T-cell (primary cell): ENCODE data around the gene SLC6A13. TPM values are rescaled to one million over a fixed set of nuclear protein-coding genes. Genes with fewer than 3 reads are reported as not detected.

Experiments
- ATAC-seq, 4 experiments: fragments of 200-7000 bp in 3 of 4; fragments of 150-1000 bp in 1 of 4; cut with Tn5 transposase; replicated peaks in 1 of 4; 1 replicate in 3 of 4; 2 replicates in 1 of 4; pipeline ENCODE4 v1.10.0; 2021; ENCODE audit warnings: moderate library complexity in 3 of 4, mild to moderate bottlenecking in 2 of 4, moderate number of reproducible peaks in 1 of 4
- CTCF ChIA-PET, 2 donors: fragments of 300-600 bp; sonication (Branson Sonifier 250); formaldehyde crosslinking; loops; one replicate each; lab custom pipeline; 2022; ENCODE audit warnings: antibody characterized with exemption in 2 of 2; lab: Charles Lee
- POLR2A ChIA-PET, 2 donors: fragments of 300-600 bp; sonication (Branson Sonifier 250); formaldehyde crosslinking; loops; one replicate each; lab custom pipeline; 2022; ENCODE audit warnings: antibody characterized with exemption in 2 of 2; lab: Charles Lee
- DNase-seq, 35 experiments: peaks; one replicate each; pipeline versions ENCODE4 v3.0.0 to v3.0.0-alpha.2; 2013 to 2023
- H3K27ac ChIP-seq: one replicate; pipeline ENCODE4 v1.5.1; 2013; ENCODE audit warnings: low read length
- H3K27me3 ChIP-seq, 2 experiments: replicated peaks in 1 of 2; 1 replicate in 1 of 2; 2 replicates in 1 of 2; pipeline versions ENCODE4 v1.6.1 to v1.7.0; 2013; ENCODE audit warnings: low read length in 1 of 2, mixed read lengths in 1 of 2; ENCODE audit not compliant: control insufficient read depth in 2 of 2, insufficient read depth in 2 of 2; ENCODE audit errors: extremely low read depth in 1 of 2
- H3K36me3 ChIP-seq, 2 donors: 1 replicate in 1 of 2; 2 replicates in 1 of 2; pipeline versions ENCODE4 v1.6.1 to v1.7.0; 2013; ENCODE audit warnings: low read length in 1 of 2; ENCODE audit not compliant: control insufficient read depth in 2 of 2, insufficient read depth in 1 of 2; ENCODE audit errors: extremely low read depth in 1 of 2
- H3K4me1 ChIP-seq, 2 experiments: 1 replicate in 1 of 2; 2 replicates in 1 of 2; pipeline versions ENCODE4 v1.6.1 to v1.7.0; 2013; ENCODE audit warnings: low read length in 2 of 2, mixed read lengths in 1 of 2; ENCODE audit not compliant: insufficient read depth in 2 of 2, control insufficient read depth in 1 of 2; ENCODE audit errors: extremely low read depth in 1 of 2
- H3K4me3 ChIP-seq, 2 donors: 1 replicate in 1 of 2; 2 replicates in 1 of 2; pipeline versions ENCODE4 v1.5.1 to v1.7.0; 2013; ENCODE audit warnings: mild to moderate bottlenecking in 2 of 2, low read length in 1 of 2, moderate library complexity in 1 of 2; ENCODE audit not compliant: control insufficient read depth in 1 of 2; ENCODE audit errors: extremely low read depth in 1 of 2
- H3K9me3 ChIP-seq: 2 replicates; pipeline ENCODE4 v1.7.0; 2013
- H3K27ac Mint-ChIP-seq, 2 donors: one replicate each; pipeline ENCODE4 v1.8.0; 2020 to 2021; ENCODE audit warnings: mild to moderate bottlenecking in 2 of 2, mixed read lengths in 2 of 2
- H3K27me3 Mint-ChIP-seq, 2 donors: one replicate each; pipeline ENCODE4 v1.8.0; 2021 to 2022; ENCODE audit warnings: mixed read lengths in 2 of 2
- H3K36me3 Mint-ChIP-seq: one replicate; pipeline ENCODE4 v1.8.0; 2021; ENCODE audit warnings: mixed read lengths
- H3K4me1 Mint-ChIP-seq, 3 donors: one replicate each; pipeline ENCODE4 v1.8.0; 2020 to 2022; ENCODE audit warnings: mixed read lengths in 3 of 3, mild to moderate bottlenecking in 1 of 3
- H3K4me3 Mint-ChIP-seq, 3 donors: one replicate each; pipeline ENCODE4 v1.8.0; 2020 to 2022; ENCODE audit warnings: mild to moderate bottlenecking in 3 of 3, mixed read lengths in 3 of 3, moderate library complexity in 3 of 3
- H3K9me3 Mint-ChIP-seq, 3 donors: one replicate each; pipeline ENCODE4 v1.8.0; 2020 to 2022; ENCODE audit warnings: mixed read lengths in 3 of 3
- WGBS: methylation state at CpG from one replicate; pipeline ENCODE4 v1.1.5; 2013; ENCODE audit warnings: missing lambda C conversion rate; ENCODE audit not compliant: insufficient coverage; 5-methylcytosine and 5-hydroxymethylcytosine counted together
- total RNA-seq, 35 experiments: library from RNA in 6 of 35; stranded (reverse) in 6 of 35; fragments of 120-200 nt in 1 of 35; gene quantifications; one replicate each; pipeline versions ENCODE4 v1.2.1 to v1.2.4 and lab custom pipeline; 2013 to 2026

SLC6A13 gene
- total RNA-seq, 5 donors from 2014 or later (not counting 1 experiment from before 2014, with no cell fraction given): 0.49 to 1.8 (median 0.86) TPM

DNA sequence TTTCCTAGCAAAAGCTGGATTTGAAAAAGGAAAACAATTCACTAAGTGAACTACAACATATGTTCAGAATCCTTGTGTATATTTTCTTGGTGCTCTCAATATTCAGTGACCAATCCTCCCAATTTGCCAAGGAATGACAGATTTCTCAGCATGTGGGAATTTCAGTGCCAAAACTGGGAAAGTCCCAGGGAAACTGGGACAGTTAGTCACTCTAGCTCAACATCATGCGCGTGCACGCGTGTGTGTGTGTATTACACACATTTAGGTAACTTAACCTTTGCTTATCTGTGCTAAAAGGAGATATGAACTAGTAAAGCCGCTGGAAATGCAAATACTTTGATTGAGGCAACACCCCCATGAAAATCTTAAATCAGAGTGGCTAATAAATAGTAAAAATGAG, 26.1 kb upstream of the SLC6A13 start:
- no peak for ATAC-seq
- CTCF ChIA-PET: no interaction called here

DNA sequence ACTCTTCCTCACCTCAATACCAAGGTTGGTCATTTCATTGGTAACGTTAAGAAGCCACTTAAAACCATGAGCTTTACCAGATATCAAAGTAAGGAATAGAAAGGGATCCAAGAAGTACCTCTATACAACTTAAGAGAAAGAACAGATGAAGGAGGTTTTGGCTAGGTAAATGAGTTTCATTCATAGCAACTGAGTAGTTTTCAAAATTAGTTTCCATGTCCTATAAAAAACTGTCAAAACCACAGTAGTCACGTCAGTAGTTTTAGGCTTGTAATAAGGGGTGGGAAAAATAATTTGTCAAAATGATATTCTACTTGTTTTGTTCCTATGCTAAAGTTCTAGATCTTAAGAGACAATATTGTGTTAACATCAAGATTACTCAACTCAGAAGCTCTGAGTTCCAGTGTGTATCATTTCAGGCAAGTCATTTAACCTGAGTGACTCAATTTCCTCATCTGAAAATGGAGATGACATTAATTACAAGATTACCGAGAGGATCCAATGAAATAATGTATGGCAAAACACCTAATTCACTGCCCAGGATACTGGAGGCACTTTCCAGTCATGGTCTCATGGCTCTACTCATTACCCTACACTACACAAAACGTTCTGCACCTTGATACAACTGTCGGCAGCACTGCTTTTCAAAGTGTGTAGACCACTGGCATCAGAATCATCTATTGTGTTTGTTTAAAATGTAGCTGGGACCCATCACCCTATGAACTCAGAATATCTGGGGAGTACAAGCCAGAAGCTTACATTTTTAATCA, 24.1 kb upstream of the SLC6A13 start:
- peaks cover 0 to 55% of the 10 kb centered on the region in 2 donors for H3K36me3 ChIP-seq
- H3K9me3 Mint-ChIP-seq: no peaks in the 10 kb centered on the region
- no peaks in the 10 kb centered on the region for H3K27me3 ChIP-seq
- peak overlapping the region; percentile 49 to 59 for H3K27ac Mint-ChIP-seq
- H3K4me1 Mint-ChIP-seq: peaks cover 22 to 39% (median 35%) of the 10 kb centered on the region in 3 donors
- no peaks in the 10 kb centered on the region for H3K4me1 ChIP-seq
- no peak overlapping the region for H3K4me3 ChIP-seq
- no peaks in the 10 kb centered on the region for H3K27me3 Mint-ChIP-seq
- DNase-seq (no peak), ATAC-seq (no peak)
- H3K27ac ChIP-seq: no peak overlapping the region
- POLR2A ChIA-PET: no interaction called here
- no peak overlapping the region for H3K4me3 Mint-ChIP-seq
- H3K9me3 ChIP-seq: no peaks in the 10 kb centered on the region
- peaks cover 61% of the 10 kb centered on the region for H3K36me3 Mint-ChIP-seq
- CTCF ChIA-PET: no interaction called here
- WGBS: no CpG with 5 or more reads among the region's 5 CpGs

More for the DNA sequence above, 26.1 kb upstream of the SLC6A13 start:
- Mint-ChIP-seq H3K4me1 (peaks cover 33 to 45% (median 35%) of the 10 kb centered on the region in 3 donors), H3K36me3 (peaks cover 63% of the 10 kb centered on the region), H3K4me3 (no peak overlapping the region), H3K9me3 (no peaks in the 10 kb centered on the region), H3K27ac (no peak overlapping the region), H3K27me3 (no peaks in the 10 kb centered on the region)
- Histone ChIP-seq H3K36me3 (peaks cover 6 to 63% of the 10 kb centered on the region in 2 donors), H3K4me3 (no peak overlapping the region), H3K9me3 (no peaks in the 10 kb centered on the region), H3K27me3 (no peaks in the 10 kb centered on the region), H3K4me1 (no peaks in the 10 kb centered on the region), H3K27ac (no peak overlapping the region)
- DNase-seq: no peak
- POLR2A ChIA-PET: no interaction called here
- whole genome bisulfite sequencing: no CpG with 5 or more reads among the region's 5 CpGs

DNA sequence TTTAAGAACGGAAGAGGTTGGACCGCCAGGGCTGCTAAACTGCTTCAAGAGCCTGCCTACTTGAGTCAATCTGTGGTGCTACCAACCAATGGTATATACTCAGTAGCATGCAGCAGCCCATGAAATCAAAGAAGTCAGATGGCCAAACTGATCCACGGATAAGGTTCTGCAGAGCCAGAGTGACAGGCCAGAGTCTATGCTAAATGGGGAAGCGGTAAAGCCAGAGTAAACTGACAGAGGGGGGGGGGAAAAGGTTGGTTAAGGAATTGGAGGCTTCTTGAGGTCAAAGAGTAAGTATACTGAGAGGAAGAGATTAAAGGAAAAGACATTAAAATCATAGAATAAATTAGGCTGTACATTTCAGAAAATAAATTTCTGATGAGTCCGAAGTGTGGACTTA, 15.4 kb upstream of the SLC6A13 start:
- CTCF ChIA-PET: no interaction called here
- WGBS: 100% methylated on average over 3 of the region's 5 CpGs
- no peak overlapping the region for H3K27ac Mint-ChIP-seq
- no peaks in the 10 kb centered on the region for H3K27me3 ChIP-seq
- POLR2A ChIA-PET: no interaction called here
- H3K4me3 ChIP-seq: no peak overlapping the region
- no peak overlapping the region for H3K4me3 Mint-ChIP-seq
- H3K27ac ChIP-seq: no peak overlapping the region
- H3K27me3 Mint-ChIP-seq: no peaks in the 10 kb centered on the region
- H3K36me3 Mint-ChIP-seq: peaks cover 36% of the 10 kb centered on the region
- H3K9me3 Mint-ChIP-seq: no peaks in the 10 kb centered on the region
- H3K36me3 ChIP-seq: peaks cover 0 to 11% of the 10 kb centered on the region in 2 donors
- no peaks in the 10 kb centered on the region for H3K4me1 ChIP-seq
- ATAC-seq: no peak
- peaks cover 0 to 2% (median 0%) of the 10 kb centered on the region in 3 donors for H3K4me1 Mint-ChIP-seq
- H3K9me3 ChIP-seq: no peaks in the 10 kb centered on the region
- DNase-seq: no peak

DNA sequence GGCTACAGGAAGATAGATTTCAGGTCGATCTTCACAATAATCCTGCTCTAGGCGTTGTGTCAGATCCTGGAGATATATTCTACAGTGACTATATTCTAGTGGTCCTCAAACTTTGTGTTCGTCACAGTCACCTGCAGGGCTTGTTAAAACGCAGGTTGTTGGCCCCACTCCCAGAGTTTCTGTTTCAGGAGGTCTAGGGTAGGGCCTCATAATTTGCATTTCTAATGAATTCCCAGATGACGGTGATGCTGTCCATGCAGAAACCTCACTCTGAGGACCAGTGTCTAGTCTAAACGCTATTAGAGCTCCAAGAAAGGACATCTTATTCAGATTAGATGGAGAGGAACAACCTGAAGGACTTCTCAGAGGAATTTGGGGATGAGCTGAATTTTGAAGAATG, 13.2 kb upstream of the SLC6A13 start:
- H3K27ac Mint-ChIP-seq: no peak overlapping the region
- ChIA-PET CTCF (no interaction called here), POLR2A (no interaction called here)
- no peak for ATAC-seq
- H3K9me3 ChIP-seq: no peaks in the 10 kb centered on the region
- no peaks in the 10 kb centered on the region for H3K9me3 Mint-ChIP-seq
- DNase-seq: no peak
- no peak overlapping the region for H3K4me3 ChIP-seq
- H3K27me3 ChIP-seq: no peaks in the 10 kb centered on the region
- no peak overlapping the region for H3K27ac ChIP-seq
- H3K4me3 Mint-ChIP-seq: no peak overlapping the region
- WGBS: 100% methylated on average over 3 of the region's 6 CpGs
- peaks cover 0 to under 1% of the 10 kb centered on the region in 2 donors for H3K36me3 ChIP-seq
- peaks cover 21% of the 10 kb centered on the region for H3K36me3 Mint-ChIP-seq
- no peaks in the 10 kb centered on the region for H3K4me1 Mint-ChIP-seq
- no peaks in the 10 kb centered on the region for H3K27me3 Mint-ChIP-seq
- no peaks in the 10 kb centered on the region for H3K4me1 ChIP-seq

DNA sequence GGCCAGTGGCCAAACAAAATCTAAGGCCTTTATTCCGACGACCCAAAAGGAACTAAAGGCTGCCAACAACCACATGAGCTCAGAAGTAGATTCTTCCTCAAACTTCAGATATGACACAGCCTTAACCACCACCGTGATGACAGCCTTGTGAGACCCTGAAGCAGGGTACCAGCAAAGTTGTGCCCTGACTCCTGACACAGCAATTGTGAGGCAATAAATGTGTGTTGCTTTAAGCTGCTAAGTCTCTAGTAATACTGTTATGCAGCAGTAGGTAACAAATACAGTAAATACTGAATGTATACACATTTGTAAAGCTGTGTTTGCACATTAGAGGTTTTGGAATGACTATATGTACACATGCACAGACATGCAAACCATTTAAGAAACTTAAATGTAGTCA, 10.7 kb upstream of the SLC6A13 start:
- ChIA-PET CTCF (no interaction called here), POLR2A (no interaction called here)
- Histone ChIP-seq H3K9me3 (no peaks in the 10 kb centered on the region), H3K4me3 (no peak overlapping the region), H3K36me3 (no peaks in the 10 kb centered on the region), H3K27ac (no peak overlapping the region), H3K27me3 (no peaks in the 10 kb centered on the region), H3K4me1 (no peaks in the 10 kb centered on the region)
- peaks cover 3% of the 10 kb centered on the region for H3K36me3 Mint-ChIP-seq
- H3K4me3 Mint-ChIP-seq: no peak overlapping the region
- H3K27me3 Mint-ChIP-seq: no peaks in the 10 kb centered on the region
- no peak for DNase-seq
- no peak overlapping the region for H3K27ac Mint-ChIP-seq
- H3K9me3 Mint-ChIP-seq: no peaks in the 10 kb centered on the region
- H3K4me1 Mint-ChIP-seq: no peaks in the 10 kb centered on the region
- WGBS: 42% methylated on average over 2 of the region's 3 CpGs
- no peak for ATAC-seq

DNA sequence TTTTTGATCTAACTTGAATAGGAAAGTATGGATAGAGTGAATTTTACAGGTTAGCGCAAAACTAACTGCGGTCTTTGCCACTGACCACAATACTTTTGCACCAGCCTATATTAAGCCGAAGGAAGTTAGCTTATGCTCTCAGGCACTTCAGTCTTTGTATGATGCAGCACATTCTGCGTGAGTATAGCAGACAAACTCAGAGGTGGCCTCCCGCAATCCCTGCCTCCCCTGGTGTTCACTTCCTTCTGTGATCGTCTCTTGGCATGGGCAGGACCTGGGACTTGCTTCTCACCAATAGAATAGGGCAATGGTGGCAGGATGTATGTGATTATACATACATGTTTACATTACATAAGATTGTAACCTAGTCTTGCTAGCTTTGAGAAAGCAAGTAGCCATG, 10.3 kb upstream of the SLC6A13 start:
- DNase-seq: no peak
- ChIA-PET POLR2A (no interaction called here), CTCF (no interaction called here)
- no peaks in the 10 kb centered on the region for H3K27me3 Mint-ChIP-seq
- Histone ChIP-seq H3K9me3 (no peaks in the 10 kb centered on the region), H3K27me3 (no peaks in the 10 kb centered on the region), H3K27ac (no peak overlapping the region), H3K36me3 (no peaks in the 10 kb centered on the region), H3K4me1 (no peaks in the 10 kb centered on the region), H3K4me3 (no peak overlapping the region)
- WGBS: 89% methylated on average over 3 of the region's 6 CpGs
- H3K36me3 Mint-ChIP-seq: peaks cover under 1% of the 10 kb centered on the region
- no peaks in the 10 kb centered on the region for H3K9me3 Mint-ChIP-seq
- H3K27ac Mint-ChIP-seq: no peak overlapping the region
- no peaks in the 10 kb centered on the region for H3K4me1 Mint-ChIP-seq
- H3K4me3 Mint-ChIP-seq: no peak overlapping the region
- no peak for ATAC-seq
